NCI-H1048 (cell line): ENCODE results near the gene AGK.
"Not testable (repeated sequence)": the region's sequence is repeated elsewhere in the genome, so short reads cannot be mapped to it uniquely, and the experiment has no call there.

Experiments used
- DNase-seq: peaks from one replicate; lab custom pipeline; 2025; lab: John Stamatoyannopoulos, UW

AGK gene

GRCh38 chr7:141647701-141648100 is 96.5 kb downstream of the AGK start:
- not testable (repeated sequence) for DNase-seq

DNA sequence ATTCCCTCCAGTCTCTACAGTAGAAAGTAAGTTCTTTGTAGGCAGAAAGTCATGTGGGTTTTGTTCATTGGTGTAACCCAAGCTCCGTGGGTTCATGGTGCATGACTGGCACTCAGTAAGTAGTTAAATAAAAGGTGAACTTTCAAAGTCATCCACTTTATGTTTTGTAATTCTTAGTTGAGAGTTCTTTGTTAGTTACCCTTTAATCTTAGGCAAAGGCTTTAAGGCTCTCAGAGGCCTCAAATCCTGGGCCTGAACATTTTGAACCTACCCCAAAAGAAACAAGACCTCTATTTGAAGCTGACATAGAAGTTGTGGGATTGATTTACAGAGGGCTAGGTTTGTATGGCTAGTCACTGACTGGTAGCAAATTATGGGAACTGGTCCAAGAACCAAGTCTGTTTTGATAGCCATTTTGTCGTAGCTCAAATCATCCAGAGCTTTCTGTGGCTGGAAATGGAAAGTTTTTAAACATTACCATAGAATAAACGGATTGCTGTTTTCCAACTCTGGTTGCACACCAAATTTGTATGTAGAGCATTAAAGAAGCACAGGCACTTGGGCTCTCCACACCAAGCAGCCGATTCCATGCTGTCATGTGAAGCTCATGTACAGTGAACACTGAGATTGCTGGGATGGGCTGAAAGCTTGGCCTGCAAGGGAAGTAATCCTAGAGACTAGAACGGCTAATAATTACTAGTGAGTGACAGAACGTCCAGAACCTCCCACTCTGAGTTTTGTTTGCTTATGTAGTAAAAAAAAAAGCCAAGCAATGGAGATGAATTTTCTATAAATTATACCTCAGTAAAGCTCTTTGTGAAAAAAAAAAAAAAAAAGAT is 97.3 kb downstream of the AGK start:
- no peak for DNase-seq

DNA sequence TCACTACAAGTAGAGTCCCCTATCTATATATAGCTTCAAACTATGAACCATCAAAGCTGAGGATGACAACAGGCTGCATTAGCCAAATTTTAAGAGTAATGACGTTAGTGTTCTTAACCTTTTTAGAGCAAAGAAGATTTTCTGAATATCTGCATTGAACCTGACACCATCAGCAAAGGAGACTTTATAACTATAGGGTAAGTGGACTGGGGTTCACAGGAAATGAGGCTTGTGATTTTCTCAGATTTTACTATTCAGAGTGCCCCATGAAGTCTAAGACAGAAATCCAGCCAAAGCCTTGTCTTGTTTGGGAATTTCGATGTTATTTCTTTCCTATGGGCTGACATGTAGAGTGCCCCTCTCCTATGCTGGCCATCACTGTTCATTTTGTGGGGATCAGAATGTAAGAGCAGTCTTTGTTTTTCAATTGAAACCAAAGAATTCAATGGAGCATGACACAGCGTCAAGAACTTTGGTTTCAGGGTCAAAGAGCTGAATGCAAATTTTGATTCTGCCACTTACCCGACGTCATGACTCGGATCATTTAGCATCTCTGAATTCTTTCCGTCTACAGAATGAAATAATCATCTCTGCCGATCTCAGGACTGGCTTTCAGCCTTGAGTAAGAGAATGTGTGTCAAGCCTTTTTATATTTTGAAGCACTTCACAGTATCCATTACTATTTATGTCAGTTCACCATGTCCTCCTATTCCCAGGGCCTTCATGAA is 98.1 kb downstream of the AGK start:
- DNase-seq = no peak

GRCh38 chr7:141649865-141650634 is 98.8 kb downstream of the AGK start:
- DNase-seq = peak; percentile 73

DNA sequence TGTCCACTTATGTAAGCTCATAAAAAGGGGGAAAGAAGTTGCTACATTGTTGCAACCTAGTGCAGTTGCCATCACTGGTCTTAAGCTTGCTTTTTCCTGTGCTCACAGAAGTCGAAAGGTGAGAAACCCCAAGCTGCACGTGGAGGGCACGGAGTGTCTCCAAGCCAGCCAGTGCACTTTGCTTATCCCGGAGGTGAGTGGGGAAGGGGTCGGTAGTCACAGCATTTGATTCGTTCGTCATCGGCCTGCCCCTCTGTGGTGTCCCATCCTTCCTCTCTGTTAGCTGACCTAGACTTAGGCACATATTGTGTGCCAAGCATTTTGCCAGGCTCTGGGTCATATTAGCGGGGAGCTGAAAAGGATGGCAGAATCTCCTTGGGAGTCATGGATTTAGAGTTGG is 100.2 kb downstream of the AGK start:
- no peak for DNase-seq

- no peak for DNase-seq
Observed at GRCh38 chr7:141652691-141653090, 101.5 kb downstream of the AGK start.

- DNase-seq = no peak
Observed at GRCh38 chr7:141654551-141654950, 103.3 kb downstream of the AGK start.

DNA sequence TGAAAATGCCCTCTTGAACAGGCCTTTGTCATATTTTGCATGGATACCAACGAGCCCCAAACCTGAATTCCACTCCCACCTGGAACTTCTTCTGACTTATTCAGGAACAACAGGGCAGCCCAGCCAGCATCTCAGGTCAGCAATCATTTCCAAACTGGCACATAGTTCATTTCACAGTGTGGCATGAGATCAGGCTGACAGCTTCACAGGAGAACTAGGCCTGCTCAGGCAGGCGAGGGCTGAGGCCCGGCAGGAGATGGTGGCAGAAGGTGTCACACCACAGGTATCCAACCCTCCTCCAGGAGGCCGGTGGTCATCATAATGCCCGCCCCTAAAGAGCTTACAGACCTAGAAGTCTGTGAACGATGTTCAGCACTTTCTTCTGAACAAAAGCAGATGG is 108.3 kb downstream of the AGK start:
- no peak for DNase-seq

- DNase-seq = no peak
Observed at GRCh38 chr7:141660259-141660658, 109.0 kb downstream of the AGK start.

- peak; percentile 40 for DNase-seq
Observed at GRCh38 chr7:141663081-141663849, 112.1 kb downstream of the AGK start.

DNA sequence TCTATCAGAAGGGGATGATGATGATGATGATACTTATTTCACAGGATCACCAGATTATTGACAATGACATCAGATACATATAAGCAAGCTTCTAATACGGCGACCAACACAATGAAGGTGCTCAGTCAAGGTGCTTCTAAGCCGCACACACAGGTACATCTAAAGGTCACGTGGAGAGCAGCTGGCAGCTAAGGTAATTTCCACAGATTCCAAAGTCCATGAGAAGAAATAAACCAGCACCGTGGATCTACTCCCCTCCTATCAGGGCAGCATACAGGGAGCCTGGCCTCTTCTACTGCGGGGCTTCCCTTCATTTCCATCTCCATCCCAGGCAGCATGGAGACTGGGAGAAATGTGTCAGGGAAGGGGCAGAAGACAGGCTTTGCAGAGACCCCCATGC is 113.2 kb downstream of the AGK start:
- no peak for DNase-seq

DNA sequence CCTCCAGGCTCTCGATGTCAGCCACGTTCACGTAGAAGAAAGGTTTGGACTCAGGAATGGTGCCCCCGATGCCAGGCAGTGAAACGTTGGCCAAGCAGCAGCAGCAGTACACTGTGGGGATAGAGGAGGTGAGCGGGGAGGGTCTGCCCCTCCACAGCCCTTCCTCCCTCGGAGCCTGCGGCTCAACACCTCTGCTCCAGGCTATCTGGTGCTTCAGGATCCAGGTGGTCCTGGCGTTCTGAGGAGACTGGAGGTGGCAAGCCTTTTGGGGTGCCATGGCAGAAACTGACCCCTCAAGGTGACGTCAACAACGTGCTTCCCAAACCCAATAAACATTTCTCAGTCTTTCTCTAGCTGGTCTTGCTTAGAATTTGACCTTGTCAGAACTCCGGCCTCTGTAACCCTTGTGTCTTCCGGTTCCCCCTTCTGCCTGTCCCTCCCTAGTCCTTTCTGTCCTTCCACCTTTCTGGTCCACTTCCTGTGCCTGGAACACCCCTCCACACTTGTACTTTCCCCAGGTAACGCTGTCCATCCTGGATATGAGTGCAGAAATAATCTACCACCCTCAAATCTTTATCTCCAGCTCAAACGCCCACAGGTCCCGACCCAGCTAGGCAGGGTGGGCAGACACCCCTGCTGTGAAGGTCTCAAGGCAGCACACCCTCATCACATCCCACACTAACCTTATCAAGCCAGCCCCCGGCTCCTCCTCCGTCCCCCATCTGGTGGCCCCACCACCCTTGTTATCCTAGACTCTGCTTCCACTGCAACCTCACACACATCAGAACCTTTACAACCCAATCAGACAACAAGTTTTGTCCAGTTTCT is 114.2 kb downstream of the AGK start:
- DNase-seq = no peak

DNA sequence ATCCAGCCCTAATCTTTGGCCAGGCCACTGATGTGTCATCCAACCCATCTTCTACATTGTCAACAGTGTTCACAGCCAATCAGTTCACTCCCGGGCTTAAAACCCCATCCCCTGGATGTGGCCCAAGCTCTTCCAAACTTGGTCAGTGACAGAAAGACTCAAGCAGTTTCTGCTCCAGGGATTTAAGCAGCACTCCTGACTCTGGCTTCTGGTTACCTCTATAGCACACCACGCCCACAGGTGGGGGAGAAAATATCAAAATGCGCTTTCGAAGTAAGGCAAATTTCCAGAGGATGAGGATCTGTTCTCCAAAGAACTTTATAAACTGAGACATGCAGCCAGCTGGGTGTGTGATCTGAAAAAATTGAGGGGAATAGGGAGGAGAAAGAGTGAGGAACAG is 114.9 kb downstream of the AGK start:
- no peak for DNase-seq

- no peak for DNase-seq
Observed at GRCh38 chr7:141668853-141669252, 117.6 kb downstream of the AGK start.

GRCh38 chr7:141671705-141672496 is 120.7 kb downstream of the AGK start:
- DNase-seq = no peak

GRCh38 chr7:141673346-141673745 is 122.1 kb downstream of the AGK start:
- no peak for DNase-seq

DNA sequence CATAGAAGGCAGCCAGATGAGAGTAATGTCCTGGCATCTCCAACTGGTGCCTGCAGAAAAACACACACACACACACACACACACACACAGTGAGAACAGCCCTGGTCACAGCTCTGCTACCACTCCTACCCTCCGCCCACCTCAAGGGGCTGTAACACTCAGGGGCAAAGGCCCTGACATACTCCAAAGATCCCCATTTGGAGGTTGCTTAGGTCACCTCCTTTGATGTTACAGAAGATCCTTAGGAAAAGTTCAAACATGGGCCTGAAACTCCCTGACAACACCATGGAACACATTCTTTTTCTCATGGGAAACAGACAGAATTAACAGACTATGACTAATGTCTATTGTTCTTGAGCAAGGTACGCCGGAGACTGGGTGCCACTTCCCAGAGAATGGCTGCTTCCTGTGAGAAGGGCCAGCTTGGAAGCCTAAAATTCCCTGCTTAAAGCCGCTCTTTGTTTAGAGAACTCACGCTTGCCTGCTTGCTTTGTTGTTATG is 123.0 kb downstream of the AGK start:
- no peak for DNase-seq

- no peak for DNase-seq
Observed at GRCh38 chr7:141674702-141675101, 123.5 kb downstream of the AGK start.

DNA sequence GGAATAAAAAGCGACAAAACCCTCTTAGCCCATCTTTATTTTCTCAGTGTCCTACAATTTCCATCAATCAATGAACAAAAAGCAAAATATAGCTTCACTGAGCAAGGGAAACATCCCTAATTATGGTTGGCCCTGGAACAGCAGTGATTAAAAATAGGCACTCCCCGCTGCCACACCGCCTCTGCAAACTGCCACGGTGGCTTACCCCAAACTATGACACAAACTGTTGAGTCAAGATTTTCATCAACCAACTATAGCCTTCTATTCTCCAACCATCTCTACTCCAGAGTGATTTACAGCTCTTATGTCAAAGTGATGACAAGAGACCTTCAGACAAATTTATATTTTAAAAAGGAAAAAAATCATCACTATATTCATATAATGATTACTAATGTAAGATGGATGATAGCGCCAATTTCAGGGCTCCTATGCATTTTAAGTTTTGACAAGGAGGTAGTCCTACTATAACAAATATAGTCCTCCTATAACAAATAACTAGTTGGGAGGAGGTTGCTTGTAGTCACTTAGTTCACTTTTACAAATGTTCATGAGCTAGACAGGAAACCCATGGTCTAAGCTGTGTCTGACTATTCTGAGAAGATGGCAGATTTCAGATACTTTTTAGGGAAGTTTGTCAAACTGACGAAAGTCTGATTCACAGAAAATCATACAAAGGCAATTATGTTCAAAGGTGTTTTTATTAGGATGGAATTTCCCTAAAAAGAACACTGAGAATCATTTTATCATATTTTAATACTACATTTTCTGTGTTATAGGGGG is 124.4 kb downstream of the AGK start:
- no peak for DNase-seq
